GM20000 (cell line): ENCODE data around the gene DTNB.

Experiments used
- DNase-seq: peaks from one replicate; pipeline ENCODE4 v3.0.0; 2012; ENCODE audit warnings: low spot score
- TF ChIP-seq, protein P1 (sequence below): IDR thresholded peaks from 2 replicates; pipeline ENCODE4 v1.5.1; 2012; ENCODE audit warnings: mild to moderate bottlenecking, control low read depth; ENCODE audit errors: extremely low read depth, missing control alignments

Gene DTNB

DNA sequence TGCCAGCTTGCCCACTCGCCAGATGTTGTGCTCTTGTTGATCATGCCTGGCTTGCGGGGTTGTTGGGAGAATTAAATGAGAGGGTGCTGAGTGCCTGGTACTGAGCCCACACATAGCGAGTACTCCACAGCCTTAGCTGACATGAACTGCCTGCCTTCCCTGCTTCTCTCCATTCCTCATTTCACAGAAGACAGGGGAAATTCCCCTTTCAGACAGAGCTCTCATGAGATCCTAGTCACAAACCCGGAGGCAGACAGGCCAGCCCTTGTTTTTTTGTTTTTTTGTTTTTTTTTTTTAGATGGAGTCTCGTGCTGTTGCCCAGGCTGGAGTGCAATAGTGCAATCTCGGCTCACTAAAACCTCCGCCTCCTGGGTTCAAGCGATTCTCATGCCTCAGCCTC lies 314.5 kb downstream of the DTNB start:
- TF ChIP-seq, protein P1, sequence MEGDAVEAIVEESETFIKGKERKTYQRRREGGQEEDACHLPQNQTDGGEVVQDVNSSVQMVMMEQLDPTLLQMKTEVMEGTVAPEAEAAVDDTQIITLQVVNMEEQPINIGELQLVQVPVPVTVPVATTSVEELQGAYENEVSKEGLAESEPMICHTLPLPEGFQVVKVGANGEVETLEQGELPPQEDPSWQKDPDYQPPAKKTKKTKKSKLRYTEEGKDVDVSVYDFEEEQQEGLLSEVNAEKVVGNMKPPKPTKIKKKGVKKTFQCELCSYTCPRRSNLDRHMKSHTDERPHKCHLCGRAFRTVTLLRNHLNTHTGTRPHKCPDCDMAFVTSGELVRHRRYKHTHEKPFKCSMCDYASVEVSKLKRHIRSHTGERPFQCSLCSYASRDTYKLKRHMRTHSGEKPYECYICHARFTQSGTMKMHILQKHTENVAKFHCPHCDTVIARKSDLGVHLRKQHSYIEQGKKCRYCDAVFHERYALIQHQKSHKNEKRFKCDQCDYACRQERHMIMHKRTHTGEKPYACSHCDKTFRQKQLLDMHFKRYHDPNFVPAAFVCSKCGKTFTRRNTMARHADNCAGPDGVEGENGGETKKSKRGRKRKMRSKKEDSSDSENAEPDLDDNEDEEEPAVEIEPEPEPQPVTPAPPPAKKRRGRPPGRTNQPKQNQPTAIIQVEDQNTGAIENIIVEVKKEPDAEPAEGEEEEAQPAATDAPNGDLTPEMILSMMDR, result no peak
- no peak for DNase-seq

DNA sequence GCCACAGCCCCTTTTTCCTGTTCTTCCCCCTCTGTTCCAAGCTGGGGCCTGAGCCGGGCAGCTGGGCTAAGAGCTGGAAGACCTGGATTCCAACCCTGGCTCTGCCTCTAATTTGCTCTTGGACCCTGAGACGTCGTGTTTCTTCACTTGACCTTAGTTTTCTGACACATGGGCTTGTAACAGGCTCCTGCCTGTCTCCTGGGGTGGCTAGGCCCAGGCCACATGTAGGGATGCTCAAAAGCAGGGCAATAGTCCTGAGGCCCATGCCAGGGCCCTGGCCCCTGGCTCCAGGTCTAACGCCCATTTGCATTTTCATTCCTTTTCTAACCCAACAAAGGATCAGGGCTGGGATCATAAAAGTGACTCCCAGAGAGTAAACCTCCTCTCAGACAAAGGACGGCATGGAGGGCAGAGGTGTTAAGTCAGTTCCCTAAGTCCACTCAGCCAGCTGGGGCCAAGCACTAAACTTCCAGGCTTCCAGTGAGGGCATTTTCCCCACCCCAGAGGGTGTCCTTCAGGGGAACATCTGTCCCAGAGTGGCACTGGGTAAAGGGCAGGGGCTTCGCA lies 315.0 kb downstream of the DTNB start:
- TF ChIP-seq, protein P1, result no peak
- DNase-seq, result no peak

DNA sequence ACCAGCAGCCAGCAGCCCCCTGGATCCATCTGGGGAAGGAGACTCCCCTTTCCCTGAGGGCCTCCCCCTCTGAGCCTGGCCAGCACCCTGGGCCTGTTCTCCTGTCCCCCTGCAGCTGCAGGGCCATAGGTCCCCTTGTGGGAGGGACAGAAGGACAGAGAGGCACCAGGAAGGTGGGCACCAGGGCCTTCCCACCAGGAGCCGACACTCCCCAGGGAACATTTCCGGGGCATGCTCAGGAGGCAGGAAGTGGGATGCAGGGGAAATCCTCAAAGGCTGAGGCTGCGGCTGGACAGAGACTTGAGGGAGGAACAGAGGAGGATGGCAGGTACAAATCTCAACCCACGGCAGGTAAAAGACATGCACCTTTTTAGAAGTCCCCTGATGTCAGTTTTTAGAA lies 317.3 kb downstream of the DTNB start:
- no peak for DNase-seq
- TF ChIP-seq, protein P1, result no peak

DNA sequence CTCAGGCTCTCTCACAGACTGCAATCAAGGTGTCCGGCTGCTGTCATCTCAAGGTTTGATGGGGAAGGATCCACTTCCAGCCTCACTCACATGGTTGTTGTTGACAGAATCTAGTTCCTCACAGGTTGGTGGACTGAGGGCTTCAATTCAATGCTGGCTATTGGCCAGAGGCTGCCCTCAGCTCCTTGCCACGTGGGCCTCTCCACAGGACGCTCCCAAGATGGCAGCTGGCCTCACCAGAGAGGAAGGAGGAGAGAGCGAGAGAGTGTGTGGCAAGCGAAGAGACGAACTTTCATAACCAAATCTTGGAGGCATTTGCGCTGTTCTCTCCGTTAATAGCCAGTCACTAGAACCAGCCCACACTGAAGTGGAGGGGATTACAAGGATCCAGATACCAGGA lies 318.1 kb downstream of the DTNB start:
- TF ChIP-seq, protein P1, result no peak
- DNase-seq, result no peak

DNA sequence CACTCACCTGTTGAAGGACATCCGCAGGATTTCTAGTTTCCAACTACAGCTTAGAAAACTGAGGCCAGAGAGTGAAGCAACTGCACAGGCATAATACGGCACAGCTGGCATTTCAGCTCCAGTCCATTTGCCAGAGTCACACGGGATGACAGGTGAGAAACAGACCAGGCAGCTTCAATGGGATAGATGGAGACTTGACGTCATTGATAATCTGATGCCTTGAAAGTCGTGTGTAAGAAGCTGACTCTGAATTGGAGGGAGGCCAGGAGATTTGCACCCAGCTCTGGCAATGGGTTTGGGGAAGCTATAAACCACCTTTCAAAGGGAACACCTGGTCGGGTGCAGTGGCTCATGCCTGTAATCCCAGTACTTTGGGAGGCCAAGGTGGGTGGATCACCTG lies 319.3 kb downstream of the DTNB start:
- no peak for DNase-seq

DNA sequence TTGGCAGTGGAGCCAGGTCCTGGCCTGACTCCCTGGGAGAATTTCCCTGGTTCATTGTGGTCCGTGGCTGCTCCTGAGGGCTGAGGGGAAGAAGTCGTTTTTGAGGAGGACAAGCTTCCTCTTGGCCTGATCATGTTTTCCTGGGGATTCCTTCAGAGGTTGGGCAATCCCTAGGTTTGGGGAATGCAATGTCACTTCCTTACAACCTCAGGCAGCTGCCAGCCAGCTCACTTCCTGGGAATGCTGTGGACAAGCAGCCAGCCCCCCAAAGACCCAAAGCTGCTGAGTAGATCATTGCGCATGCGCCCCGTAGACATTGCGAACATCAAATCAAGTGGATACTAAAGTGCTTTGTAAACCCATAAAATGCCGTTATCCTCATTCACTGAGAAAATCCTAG lies 324.0 kb downstream of the DTNB start:
- TF ChIP-seq, protein P1, result no peak

More for the DNA sequence above, 319.3 kb downstream of the DTNB start:
- TF ChIP-seq, protein P1, result no peak

DNA sequence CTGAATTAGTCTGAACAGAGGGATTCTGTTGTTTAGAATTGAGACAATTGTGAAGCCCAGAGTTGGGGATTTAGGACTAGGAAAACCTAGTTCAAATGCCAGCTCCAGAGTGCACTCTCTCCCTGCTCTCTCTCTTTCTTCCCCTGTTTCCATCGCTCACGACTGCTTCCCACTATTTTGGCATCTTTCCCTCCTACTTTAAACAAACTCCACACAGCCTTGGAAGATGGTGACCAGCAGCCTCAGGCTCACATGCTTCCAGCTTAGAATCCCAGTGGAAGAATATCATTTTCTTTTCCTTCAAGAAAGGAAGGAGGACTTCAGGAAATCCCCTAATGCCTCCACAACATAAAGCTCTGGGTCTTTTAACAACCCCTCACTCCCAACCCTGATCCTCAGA lies 325.5 kb downstream of the DTNB start:
- no peak for DNase-seq
- TF ChIP-seq, protein P1, result no peak

More for the DNA sequence above, 324.0 kb downstream of the DTNB start:
- DNase-seq, result no peak
